ENCODE data around the gene SLC15A3.
"Not testable (repeated sequence)": the region's sequence is repeated elsewhere in the genome, so short reads cannot be mapped to it uniquely, and the experiment has no call there.

Gene SLC15A3

DNA sequence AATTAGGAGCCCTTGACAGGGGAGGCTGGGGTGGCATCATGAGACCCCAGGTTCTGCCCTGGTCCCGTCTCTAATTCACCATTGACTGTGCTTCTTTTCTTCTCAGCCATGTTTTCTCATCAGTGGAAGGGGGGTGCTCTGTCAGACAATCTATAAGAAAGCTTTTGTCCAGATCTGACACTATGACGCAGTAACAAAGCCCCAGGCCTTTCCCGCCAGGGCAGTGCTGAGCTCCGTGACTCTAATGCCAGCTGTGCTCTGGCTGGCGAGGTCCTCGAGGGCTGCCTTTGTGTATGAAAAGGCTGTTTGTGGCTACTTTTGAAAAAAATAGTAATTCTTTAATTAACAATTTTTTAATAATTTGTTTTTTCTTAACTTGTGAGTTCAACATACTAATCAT, 22.8 kb upstream of the SLC15A3 start:
- DNase-seq (ENCODE audit: low read depth), result no peak

DNA sequence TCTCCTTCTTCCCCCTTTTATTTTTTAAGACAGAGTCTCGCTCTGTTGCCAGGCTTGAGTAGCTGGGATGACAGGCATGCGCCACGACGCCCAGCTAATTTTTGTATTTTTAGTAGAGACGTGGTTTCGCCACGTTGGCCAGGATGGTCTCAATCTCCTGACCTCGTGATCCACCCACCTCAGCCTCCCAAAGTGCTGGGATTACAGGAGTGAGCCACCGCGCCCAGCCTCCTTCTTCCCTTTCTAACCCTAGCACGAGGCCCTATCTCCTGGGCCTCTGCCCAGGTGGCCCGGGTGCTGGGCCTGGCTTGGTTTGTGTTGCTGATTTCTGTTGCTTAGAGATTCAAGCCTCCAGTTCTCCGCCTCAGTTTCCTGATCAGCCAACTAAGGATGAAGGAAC, 22.3 kb upstream of the SLC15A3 start:
- DNase-seq (ENCODE audit: low read depth), result not testable (repeated sequence)

GRCh38 chr11:60973699-60974098, 21.7 kb upstream of the SLC15A3 start:
- no peak for DNase-seq (ENCODE audit: low read depth)

DNA sequence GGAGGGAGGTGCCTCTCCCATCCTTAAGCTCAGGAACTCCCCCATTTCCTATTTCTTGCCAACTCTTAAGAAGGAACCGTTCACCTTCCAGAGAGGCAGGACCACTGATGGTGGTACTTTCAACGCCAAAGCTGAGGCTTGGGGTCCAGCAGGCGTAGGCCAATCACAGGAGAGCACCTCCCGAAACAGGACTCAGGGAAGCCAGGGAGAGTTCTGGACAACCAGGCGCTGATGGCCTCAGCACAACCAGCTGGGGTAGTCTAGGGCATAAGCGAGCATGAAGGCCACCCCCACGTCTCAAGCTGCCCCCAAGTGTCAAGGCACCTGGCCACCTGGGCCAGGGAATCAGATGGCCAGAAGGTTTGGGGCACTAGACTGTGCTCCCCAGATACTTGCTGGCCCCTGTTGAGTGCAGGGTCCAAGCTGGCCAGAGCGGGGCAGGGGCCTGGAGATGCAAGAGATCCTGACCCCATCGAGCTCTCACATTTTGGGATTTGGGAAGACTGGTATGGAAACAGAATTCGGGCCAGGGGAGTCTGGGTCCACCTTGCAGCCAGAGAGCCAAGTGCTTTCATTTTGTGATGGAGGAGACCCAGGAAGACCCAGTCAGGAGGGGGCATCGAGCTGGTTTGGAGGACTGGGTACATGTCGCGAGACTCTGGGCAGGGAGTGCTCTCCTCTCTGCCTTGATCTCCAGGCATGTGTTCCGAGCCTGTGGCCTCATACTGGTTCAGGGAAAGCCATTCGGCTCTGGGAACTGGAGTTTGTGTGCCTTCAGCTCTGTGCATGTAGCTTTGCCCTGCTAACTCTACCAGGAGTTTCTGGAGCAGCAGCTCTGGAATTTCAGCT, 20.4 kb upstream of the SLC15A3 start:
- DNase-seq (ENCODE audit: low read depth), result no peak

DNA sequence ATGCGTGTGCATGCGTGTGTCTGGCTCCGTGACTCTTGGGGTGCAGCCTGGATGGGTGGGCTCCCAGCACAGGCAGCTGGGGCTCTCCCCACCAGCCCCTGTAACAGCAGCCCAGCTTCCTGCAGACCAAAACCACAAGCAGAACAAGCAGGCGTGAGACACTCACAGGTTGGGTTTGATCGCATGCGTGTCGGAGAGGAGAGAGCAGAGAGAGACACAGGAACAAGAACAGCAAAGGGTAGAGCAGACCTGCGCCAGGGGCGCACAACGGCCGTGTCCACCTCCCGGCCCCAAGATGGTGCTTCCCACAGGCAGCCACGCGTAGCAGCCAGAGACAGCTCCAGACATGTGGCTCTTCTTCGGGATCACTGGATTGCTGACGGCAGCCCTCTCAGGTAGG, 19.5 kb upstream of the SLC15A3 start, which contains the start of gene CD6:
TSS of gene CD6 (plus strand) at position 161 of the 400 bp plus-strand sequence. CDS start at position 347, 186 bp downstream.
- DNase-seq (ENCODE audit: low read depth), result no peak

GRCh38 chr11:60970890-60971289, 18.9 kb upstream of the SLC15A3 start:
- no peak for DNase-seq (ENCODE audit: low read depth)

- peak; percentile 71 for DNase-seq (ENCODE audit: low read depth)
Measured at GRCh38 chr11:60970369-60970774, 18.4 kb upstream of the SLC15A3 start.

- DNase-seq (ENCODE audit: low read depth), result no peak
Measured at GRCh38 chr11:60968223-60968622, 16.2 kb upstream of the SLC15A3 start.

GRCh38 chr11:60966890-60967289, 14.9 kb upstream of the SLC15A3 start:
- DNase-seq (ENCODE audit: low read depth), result no peak

DNA sequence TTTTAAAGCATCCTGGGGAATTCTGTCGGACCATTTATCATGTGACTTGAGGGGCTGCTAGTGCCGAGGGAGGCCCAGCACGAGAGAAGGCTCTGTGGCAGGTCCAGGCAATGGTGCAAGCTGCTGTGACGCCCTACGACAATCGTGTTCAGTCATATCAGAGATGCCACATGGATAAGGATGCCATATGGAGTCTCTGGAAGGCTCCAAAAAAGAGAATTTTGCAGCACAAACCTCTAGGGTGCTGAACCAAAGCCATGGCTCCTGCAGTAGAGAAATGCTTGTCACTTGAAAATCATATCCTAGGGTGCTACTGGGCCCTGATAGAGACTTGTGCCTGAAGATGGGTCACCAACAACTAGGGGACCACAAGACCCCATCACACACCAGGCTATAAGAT, 12.8 kb upstream of the SLC15A3 start:
- DNase-seq (ENCODE audit: low read depth), result no peak

DNA sequence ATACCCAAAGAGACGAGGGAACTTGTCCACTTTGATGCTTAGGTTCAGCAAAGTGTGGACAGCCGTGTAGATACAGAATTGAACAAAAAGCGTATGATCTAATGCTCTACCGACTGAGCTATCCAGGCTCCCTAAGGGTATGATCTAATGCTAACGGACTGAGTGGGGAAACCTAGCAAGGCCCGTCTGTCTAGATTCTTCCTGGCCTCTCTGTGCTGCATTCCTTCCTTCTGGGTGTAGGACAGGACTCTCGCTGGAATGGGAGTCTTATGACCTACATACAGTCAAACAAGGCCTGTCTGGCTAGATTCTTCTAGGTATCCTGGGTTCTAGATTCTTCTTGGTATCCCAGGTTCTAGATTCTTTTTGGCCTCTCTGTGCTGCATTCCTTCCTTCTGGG, 8.4 kb upstream of the SLC15A3 start:
- DNase-seq (ENCODE audit: low read depth), result no peak

- no peak for DNase-seq (ENCODE audit: low read depth)
Measured at GRCh38 chr11:60959431-60959830, 7.5 kb upstream of the SLC15A3 start.

GRCh38 chr11:60957188-60957587, 5.2 kb upstream of the SLC15A3 start:
- no peak for DNase-seq (ENCODE audit: low read depth)

DNA sequence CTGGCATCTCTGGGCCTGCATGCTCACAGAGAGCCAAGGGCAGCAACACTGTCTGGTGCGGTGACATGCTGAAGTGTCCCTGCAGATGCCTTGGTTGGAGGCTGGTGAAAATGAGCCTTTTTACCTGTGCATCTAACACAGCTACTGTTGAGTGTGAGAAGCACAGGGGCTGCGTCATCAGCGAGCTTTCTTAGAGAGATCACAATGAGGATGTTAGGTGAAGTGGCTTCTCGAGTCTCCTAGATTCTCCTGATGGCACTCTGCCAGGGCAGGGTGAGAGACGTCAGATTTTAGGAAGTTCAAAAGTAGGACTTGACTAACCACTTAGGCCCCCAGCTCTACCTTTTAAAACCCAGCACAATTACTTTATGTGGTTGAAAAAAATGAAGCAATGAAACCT, 3.6 kb upstream of the SLC15A3 start:
- DNase-seq (ENCODE audit: low read depth), result no peak

- DNase-seq (ENCODE audit: low read depth), result no peak
Measured at GRCh38 chr11:60954421-60954820, 2.4 kb upstream of the SLC15A3 start.

DNA sequence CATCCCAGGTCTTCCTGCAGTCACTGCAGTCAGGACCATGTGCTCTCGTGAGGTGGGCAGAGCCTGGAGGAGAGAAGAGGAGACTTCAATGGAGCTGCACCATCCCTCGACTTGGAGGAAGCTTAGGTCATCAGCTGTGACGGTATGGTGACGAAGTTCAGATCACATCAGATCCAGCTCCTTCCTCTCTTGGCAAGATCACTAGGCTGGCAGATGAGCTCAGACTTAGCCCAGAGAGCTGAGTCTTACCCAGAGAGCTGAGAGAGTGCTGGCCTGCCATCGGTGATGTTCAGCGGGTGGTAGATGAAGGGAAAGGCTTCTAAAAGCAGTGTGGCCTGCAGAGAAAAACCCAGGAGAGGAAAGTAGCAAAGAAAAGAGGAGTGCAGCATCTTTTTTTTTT, 1.8 kb upstream of the SLC15A3 start:
- DNase-seq (ENCODE audit: low read depth), result no peak

- DNase-seq (ENCODE audit: low read depth), result no peak
Measured at GRCh38 chr11:60952742-60953170, 780 bp upstream of the SLC15A3 start.

DNA sequence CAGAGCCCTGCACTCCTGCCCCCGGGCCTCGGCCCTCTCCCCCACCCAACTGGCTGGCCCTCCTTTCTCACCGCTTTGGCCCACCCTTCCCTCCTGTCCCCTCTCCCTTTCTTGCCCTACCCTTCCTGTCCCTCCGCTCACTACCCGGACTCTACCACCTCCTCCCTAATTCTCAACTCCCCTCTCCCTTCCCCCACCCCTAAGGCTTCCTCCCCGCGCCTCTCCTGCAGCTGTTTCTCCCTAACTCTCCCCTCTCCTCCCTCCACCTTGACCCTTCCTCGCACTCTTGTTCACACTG, 421 bp downstream of the SLC15A3 start:
- DNase-seq (ENCODE audit: low read depth), result no peak

GRCh38 chr11:60950933-60951605, 907 bp downstream of the SLC15A3 start:
- no peak for DNase-seq (ENCODE audit: low read depth)

DNA sequence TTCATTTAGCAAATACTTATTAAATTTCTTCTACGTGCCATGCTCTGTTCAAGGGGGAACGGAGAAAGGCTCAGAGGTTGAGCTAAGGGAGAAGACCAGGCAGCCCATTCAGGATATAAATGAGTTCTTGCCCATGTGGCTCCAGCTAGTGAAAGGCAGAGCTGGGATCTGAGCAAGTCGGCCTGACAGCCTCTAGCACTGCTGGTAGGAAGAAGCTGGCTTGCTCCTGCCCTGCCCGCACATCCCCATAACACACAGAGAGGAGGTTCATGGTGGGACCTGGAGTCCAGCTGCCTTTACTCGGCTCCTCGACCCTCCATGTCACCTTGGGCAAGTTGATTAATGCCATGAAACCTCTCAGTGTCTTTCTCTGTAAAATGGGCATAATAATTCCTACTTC, 2.0 kb downstream of the SLC15A3 start:
- DNase-seq (ENCODE audit: low read depth), result no peak

DNA sequence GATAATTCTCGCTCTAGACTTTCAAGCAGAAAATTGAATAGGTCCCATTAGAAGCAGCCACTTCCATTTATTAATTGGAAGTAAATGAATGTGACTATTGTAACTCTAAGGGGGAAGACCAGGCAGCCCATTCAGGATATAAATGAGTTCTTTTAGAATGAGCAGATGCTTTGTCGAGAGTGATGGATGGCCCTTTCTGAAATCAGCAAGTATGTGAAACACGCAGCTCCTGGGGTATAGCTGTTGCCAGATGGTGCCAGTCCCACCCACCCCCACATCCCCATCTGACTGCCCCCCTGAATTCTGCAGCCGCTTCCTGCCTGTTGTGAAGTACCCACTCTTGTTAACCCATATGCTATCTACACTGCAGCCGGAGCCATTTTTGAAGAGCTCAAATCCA, 3.7 kb downstream of the SLC15A3 start:
- no peak for DNase-seq (ENCODE audit: low read depth)

DNA sequence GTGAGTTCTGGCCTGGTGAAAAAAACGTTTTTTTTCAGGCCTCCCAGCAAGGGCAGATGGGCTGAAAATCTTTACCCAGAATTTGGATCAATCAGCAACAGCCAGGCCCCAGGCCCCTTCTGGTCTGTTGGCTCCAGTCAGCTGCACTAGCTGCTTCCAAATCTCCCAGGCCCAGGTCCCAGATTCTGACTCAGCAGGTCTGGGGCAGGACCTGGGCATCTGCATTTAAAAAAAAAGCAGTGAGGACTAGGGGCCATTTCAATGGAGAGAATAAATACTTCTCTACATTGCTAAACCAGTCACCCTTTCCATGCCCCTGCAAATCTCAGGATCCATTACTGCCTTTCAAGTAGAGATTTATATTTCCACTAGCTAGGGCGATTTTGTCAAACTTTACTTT, 4.3 kb downstream of the SLC15A3 start:
- DNase-seq (ENCODE audit: low read depth), result no peak

- no peak for DNase-seq (ENCODE audit: low read depth)
Measured at GRCh38 chr11:60946601-60947264, 5.2 kb downstream of the SLC15A3 start.
